Measurements from ENCODE around the gene CCL16.

CCL16 gene

DNA sequence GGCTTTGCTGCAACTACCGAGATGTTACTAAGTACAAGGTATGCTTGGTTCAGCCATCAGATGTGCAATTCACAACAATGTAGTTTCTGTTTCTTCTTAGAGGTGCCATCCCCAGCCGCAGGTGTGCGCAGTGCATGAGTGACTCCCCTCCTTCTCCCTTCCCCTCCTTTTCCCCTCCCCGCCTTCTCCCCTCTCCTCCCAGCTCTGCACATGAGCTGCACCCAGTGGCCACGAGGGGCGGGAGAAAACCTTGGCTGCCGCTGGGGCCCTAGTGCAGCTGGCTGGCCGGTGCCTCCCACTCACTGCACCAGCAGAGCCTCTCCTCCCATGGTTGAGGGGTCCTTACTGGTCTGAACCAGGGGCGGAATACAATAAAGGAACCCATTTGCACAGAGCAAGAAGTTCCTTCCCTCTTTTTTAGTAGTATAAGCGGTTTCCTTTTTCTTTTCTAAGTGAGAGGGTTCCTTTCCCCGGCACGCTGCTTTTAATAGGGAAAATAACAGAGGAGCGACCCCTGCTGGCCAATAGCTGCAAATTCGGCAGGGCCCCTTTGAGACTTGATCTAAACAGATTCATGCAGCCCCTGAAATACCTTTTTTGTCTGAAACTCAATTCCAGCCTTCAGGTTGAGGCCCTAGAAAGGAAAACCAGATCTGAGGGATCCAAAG is 27.8 kb upstream of the CCL16 start:
- Histone ChIP-seq H3K27me3 (ENCODE audit: insufficient read depth, low read length, poor library complexity) (no peaks in the 10 kb centered on the region), H3K9ac (ENCODE audit: low read depth, low read length) (no peak overlapping the region)

DNA sequence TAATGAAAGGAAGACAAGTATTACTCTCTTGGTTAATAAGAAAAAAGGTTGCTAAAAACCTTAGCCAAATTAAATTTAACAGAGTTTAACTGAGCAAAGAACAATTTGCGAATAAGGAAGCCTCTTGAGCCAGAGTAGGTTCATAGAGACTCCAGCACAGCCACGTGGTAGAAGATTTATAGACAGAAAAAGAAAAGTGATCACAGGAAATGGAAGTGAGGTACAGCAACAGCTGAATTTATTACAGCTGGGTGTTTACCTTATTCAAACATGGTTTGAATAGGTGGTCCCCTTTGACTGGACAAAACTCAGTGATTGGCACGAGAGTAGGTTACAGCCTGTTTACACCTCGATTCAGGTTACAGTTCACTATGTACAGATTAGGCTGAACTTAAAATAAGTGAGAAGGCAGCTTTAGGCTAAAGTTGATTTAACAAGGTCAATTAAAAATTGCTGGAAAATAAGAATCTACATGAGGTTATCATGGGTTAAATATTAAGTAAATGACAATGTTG is 23.4 kb upstream of the CCL16 start:
- Histone ChIP-seq H4K20me1 (ENCODE audit: insufficient read depth, low read length) (no peaks in the 10 kb centered on the region), H3K4me1 (ENCODE audit: insufficient read depth, low read length) (no peaks in the 10 kb centered on the region), H3K27ac (ENCODE audit: low read length) (no peak overlapping the region), H2AFZ (ENCODE audit: low read depth, low read length) (no peak overlapping the region), H3K9me3 (ENCODE audit: insufficient read depth, low read length, severe bottlenecking) (peaks cover 4% of the 10 kb centered on the region), H3K36me3 (ENCODE audit: insufficient read depth, low read length) (no peaks in the 10 kb centered on the region), H3K4me2 (ENCODE audit: insufficient read depth, low read length) (no peak overlapping the region), H3K9ac (ENCODE audit: low read depth, low read length) (no peak overlapping the region), H3K4me3 (ENCODE audit: low read depth in 1 of 2, low read length in 2 of 2) (no peak overlapping the region), H3K79me2 (ENCODE audit: insufficient read depth, low read length) (no peaks in the 10 kb centered on the region), H3K27me3 (ENCODE audit: insufficient read depth, low read length, poor library complexity) (no peaks in the 10 kb centered on the region)
- DNase-seq, result no peak
- no peak for ATAC-seq (ENCODE audit: insufficient read depth, low read depth)
- no peak for TF ChIP-seq EZH2 (IDR thresholded peaks at IDR 0.05; ENCODE audit: borderline replicate concordance, low read depth, low read length, severe bottlenecking)
- TF ChIP-seq, protein P1, sequence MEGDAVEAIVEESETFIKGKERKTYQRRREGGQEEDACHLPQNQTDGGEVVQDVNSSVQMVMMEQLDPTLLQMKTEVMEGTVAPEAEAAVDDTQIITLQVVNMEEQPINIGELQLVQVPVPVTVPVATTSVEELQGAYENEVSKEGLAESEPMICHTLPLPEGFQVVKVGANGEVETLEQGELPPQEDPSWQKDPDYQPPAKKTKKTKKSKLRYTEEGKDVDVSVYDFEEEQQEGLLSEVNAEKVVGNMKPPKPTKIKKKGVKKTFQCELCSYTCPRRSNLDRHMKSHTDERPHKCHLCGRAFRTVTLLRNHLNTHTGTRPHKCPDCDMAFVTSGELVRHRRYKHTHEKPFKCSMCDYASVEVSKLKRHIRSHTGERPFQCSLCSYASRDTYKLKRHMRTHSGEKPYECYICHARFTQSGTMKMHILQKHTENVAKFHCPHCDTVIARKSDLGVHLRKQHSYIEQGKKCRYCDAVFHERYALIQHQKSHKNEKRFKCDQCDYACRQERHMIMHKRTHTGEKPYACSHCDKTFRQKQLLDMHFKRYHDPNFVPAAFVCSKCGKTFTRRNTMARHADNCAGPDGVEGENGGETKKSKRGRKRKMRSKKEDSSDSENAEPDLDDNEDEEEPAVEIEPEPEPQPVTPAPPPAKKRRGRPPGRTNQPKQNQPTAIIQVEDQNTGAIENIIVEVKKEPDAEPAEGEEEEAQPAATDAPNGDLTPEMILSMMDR (IDR thresholded peaks at IDR 0.05; ENCODE audit: borderline replicate concordance, extremely low read depth, low read length, poor library complexity, severe bottlenecking), result no peak

More for the DNA sequence above, 27.8 kb upstream of the CCL16 start:
- no peaks in the 10 kb centered on the region for H3K36me3 ChIP-seq (ENCODE audit: insufficient read depth, low read length)
- H3K4me2 ChIP-seq (ENCODE audit: insufficient read depth, low read length), result no peak overlapping the region
- peak; percentile 11 for DNase-seq
- H3K79me2 ChIP-seq (ENCODE audit: insufficient read depth, low read length), result no peaks in the 10 kb centered on the region
- no peaks in the 10 kb centered on the region for H3K4me1 ChIP-seq (ENCODE audit: insufficient read depth, low read length)
- H2AFZ ChIP-seq (ENCODE audit: low read depth, low read length), result no peak overlapping the region
- H3K4me3 ChIP-seq (ENCODE audit: low read depth in 1 of 2, low read length in 2 of 2), result no peak overlapping the region
- no peak for TF ChIP-seq EZH2 (IDR thresholded peaks at IDR 0.05; ENCODE audit: borderline replicate concordance, low read depth, low read length, severe bottlenecking)
- TF ChIP-seq, protein P1 (IDR thresholded peaks at IDR 0.05; ENCODE audit: borderline replicate concordance, extremely low read depth, low read length, poor library complexity, severe bottlenecking), result peak; percentile 61
- peaks cover 4% of the 10 kb centered on the region for H3K9me3 ChIP-seq (ENCODE audit: insufficient read depth, low read length, severe bottlenecking)
- no peak overlapping the region for H3K27ac ChIP-seq (ENCODE audit: low read length)
- no peak for ATAC-seq (ENCODE audit: insufficient read depth, low read depth)
- no peaks in the 10 kb centered on the region for H4K20me1 ChIP-seq (ENCODE audit: insufficient read depth, low read length)

DNA sequence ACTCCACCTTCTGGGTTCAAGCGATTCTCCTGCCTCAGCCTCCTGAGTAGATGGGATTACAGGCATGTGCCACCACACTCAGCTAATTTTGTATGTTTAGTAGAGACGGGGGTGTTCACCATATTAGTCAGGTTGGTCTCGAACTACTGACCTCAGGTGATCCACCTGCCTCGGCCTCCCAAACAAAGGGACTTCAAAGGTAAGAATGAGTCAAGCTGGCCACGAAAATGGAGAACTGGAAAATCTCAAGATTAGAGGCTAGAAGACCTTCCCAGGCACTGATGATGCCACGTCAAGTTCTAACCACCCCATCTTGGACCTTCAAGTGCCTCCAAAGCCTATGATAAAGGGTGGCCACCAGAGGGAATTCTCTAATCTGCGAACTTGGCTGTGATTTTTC is 21.3 kb upstream of the CCL16 start:
- no peak for ATAC-seq (ENCODE audit: insufficient read depth, low read depth)
- Histone ChIP-seq H4K20me1 (ENCODE audit: insufficient read depth, low read length) (no peaks in the 10 kb centered on the region), H3K4me1 (ENCODE audit: insufficient read depth, low read length) (no peaks in the 10 kb centered on the region), H3K27ac (ENCODE audit: low read length) (no peak overlapping the region), H3K4me2 (ENCODE audit: insufficient read depth, low read length) (no peak overlapping the region), H3K9me3 (ENCODE audit: insufficient read depth, low read length, severe bottlenecking) (no peaks in the 10 kb centered on the region), H3K4me3 (ENCODE audit: low read depth in 1 of 2, low read length in 2 of 2) (no peak overlapping the region), H3K27me3 (ENCODE audit: insufficient read depth, low read length, poor library complexity) (no peaks in the 10 kb centered on the region), H3K9ac (ENCODE audit: low read depth, low read length) (no peak overlapping the region), H3K79me2 (ENCODE audit: insufficient read depth, low read length) (no peaks in the 10 kb centered on the region), H3K36me3 (ENCODE audit: insufficient read depth, low read length) (no peaks in the 10 kb centered on the region), H2AFZ (ENCODE audit: low read depth, low read length) (no peak overlapping the region)
- DNase-seq, result no peak
- TF ChIP-seq, protein P1 (IDR thresholded peaks at IDR 0.05; ENCODE audit: borderline replicate concordance, extremely low read depth, low read length, poor library complexity, severe bottlenecking), result no peak
- no peak for TF ChIP-seq EZH2 (IDR thresholded peaks at IDR 0.05; ENCODE audit: borderline replicate concordance, low read depth, low read length, severe bottlenecking)

Data from DND-41 (cell line).